WI38 (cell line): ENCODE data around the gene FMN2.

ENCODE experiments used
- H3K4me3 ChIP-seq: 2 replicates; pipeline ENCODE4 v1.5.1; 2011; ENCODE audit warnings: low read depth, mild to moderate bottlenecking, control low read depth, low read length
- CTCF ChIP-seq: IDR thresholded peaks from 2 replicates; pipeline ENCODE4 v1.5.1; 2012; ENCODE audit warnings: low read depth, mild to moderate bottlenecking, control low read depth, low read length

The FMN2 gene

GRCh38 chr1:240104672-240105071, 13.0 kb downstream of the FMN2 start:
- no peak overlapping the region for H3K4me3 ChIP-seq
- no peak for TF ChIP-seq CTCF

GRCh38 chr1:240107058-240107684, 15.5 kb downstream of the FMN2 start:
- no peak overlapping the region for H3K4me3 ChIP-seq
- no peak for TF ChIP-seq CTCF

GRCh38 chr1:240109130-240109529, 17.4 kb downstream of the FMN2 start:
- no peak for TF ChIP-seq CTCF

GRCh38 chr1:240109920-240110636, 18.4 kb downstream of the FMN2 start:
- no peak overlapping the region for H3K4me3 ChIP-seq
- TF ChIP-seq CTCF: no peak

More at GRCh38 chr1:240109130-240109529, 17.4 kb downstream of the FMN2 start:
- no peak overlapping the region for H3K4me3 ChIP-seq

- no peak for TF ChIP-seq CTCF
- H3K4me3 ChIP-seq: no peak overlapping the region
These were observed 19.9 kb downstream of the FMN2 start for GRCh38 chr1:240111558-240111957.

GRCh38 chr1:240114222-240114621, 22.5 kb downstream of the FMN2 start:
- no peak overlapping the region for H3K4me3 ChIP-seq

More at GRCh38 chr1:240114222-240114621, 22.5 kb downstream of the FMN2 start:
- TF ChIP-seq CTCF: no peak
